ENCODE results near the gene HS2ST1.

The HS2ST1 gene

GRCh38 chr1:87144316-87144895, 230.0 kb downstream of the HS2ST1 start:
- no peak for DNase-seq

DNA sequence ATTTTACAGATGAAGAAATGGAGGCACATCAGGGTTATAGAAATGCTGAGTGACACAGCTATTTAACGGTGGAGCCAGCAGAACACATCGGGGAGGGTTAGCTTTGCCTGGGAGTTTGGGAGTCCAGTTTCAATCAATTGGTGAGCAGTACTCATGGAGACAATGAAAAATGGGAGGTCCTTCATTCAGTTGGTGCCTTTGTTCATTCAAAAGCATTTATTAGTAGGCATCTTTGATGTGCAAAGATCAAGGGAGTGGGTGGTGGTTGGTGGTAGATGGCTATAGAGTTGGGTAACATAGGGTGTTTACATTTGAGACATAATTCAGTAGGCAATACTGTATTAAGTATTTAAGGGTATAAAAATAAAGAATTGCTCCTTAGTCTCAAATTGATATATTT, 230.5 kb downstream of the HS2ST1 start:
- no peak for DNase-seq

- no peak for DNase-seq
Measured at GRCh38 chr1:87146538-87146937, 232.1 kb downstream of the HS2ST1 start.

DNA sequence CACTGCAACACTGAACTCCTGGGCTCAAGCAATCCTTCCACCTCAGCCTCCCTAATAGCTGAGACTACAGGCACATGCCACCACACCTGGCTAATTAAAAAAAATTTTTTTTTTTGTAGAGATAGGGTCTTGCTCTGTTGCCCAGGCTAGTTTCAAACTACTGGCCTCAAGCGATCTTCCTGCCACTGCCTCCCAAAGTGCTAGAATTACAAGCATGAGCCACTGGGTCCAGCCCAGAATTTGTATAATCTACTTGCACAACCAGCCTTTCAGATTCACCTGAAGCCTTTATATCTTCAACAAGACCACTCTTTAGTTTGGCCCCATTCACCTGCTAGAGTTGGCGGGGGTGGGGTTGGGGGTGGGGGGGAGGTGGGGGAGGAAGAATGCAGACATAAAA, 232.6 kb downstream of the HS2ST1 start:
- DNase-seq: no peak

- DNase-seq: no peak
Measured at GRCh38 chr1:87147851-87148250, 233.4 kb downstream of the HS2ST1 start.

DNA sequence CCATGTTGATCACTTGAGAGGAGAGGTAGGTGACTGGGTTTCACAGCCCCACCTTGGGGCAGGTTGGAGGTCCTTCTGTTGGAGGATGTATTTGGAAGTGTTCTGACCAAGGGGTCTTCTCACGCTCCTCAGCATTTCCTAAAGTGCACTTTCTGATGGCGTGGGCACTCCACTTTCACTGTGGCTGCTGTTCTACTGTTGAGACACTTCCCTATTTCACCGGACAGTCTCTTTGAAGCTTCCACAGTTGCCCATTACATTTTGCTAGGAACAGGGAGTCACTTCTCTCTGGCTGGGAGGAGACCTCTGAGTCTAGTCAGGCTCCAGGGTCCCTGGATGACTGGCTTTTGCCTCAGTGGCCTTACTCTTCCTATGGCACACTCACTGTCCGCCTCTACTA, 234.2 kb downstream of the HS2ST1 start:
- no peak for DNase-seq

DNA sequence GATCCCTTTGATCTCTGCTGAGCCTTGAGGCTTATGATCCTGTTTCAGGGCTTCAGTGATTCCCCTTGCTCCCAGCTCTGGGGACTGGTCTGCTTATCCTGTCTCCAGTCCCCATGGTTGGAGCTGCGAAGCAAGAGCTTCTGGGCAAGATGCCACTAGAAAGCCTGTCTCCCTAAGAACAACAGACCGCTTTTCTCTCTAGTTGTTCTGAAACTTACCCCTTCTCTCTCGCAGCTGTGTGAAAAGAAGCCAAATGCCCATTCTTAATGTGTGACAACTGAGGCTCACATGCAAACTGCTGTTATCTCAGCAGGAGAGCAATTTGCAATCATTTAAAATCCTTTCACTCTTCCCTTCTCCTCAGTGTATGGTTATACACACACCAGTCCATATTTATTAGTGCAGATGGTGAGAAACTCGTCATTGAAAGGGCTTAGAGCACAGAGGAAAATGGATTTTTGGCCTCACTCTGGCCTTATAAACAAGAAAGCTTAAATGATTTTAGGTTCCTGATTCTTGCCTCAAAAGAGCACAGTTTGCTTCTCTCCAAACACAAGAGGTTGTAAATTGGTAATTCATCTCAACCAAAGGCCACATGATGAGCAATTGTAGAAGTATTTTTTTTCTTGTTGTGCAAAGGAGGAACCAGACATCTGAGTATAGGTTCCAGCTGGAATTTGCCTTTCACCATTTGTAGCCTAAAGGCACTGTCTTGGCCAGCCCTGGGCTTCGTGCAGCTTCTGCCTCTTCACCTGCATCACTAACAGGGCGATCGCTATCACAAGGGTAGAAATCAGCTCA, 235.0 kb downstream of the HS2ST1 start:
- no peak for DNase-seq

DNA sequence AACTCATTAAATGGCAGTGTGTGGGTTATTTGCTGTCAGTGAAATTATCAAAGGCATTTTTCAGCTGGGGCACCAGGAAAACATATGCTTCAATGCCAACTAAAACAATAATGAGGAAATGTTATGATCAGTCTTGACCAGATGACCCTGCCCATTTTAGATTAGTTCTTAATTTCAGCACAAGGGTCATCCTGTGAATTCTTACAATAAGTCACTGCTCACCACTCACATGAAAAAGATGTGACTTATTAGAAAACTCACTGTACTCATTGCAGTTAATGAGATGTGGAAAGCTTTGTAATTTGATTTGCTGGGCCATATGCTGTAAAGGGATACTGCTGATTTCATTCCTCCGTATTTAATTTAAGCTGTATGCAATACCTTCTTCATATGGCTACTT, 235.7 kb downstream of the HS2ST1 start:
- no peak for DNase-seq

DNA sequence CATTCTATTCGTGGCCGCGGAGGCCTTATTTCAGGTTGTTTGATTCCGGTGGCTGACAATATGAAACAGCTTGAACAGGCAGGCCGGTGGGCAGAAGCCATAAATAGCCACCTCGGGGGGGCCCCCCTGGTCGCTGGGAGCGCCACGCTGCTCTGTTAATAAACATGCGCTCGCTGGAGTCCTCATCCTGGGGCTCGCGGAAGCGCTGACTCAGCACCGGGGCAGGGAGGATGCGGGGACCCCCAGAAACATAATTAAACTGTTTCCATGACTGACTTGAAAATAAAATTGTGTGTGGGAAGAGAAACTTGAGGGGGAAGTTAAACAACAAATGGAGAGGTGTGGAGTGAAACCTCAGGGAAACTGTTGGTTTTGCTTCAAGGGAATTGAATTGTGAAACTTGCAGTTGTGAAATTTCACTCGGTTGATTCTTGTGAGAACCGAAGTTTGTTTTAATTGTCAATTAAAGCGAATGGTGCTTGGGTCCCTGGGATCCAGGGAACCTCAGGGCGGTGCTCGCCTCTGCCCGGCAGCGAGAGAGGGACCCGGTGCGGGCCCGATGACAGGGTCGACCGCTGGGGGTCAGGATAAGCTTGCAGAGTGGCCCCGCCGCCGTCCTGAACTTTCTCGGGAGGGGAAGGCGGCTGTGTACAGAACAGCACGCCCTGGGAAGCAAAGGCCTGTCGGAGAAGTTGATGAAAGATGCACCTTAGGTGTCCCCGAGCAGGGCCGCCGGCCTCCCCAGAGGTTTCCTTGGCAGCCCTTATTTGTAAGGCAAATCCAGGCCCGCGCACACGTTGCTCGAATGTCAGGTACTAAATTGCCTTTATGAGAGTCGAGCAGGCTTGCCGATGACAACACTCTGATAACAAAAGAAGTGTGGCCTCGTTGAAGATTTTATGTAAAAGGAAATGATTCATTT, 237.3 kb downstream of the HS2ST1 start:
- no peak for DNase-seq

DNA sequence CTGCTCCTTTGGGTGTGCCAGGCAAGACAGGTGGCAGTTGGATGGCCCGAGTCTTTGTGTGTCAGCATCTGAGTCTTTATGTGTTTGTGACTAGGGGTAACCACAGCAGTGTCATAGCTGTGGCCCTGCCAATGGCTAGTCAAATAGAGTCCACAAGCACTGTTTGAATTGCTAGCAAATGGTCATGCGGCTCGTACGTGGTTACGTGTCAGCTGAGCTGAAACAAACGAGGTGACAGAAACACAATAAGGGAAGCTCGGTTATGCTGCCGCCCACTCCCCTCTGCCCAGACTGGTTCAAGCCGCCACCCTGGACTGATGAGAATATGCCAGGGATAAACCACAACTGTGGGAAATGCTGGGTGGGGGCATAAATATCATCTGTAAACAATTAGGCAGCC, 239.9 kb downstream of the HS2ST1 start:
- DNase-seq: no peak

GRCh38 chr1:87155170-87155569, 240.7 kb downstream of the HS2ST1 start:
- DNase-seq: no peak

- DNase-seq: no peak
Measured at GRCh38 chr1:87155648-87156047, 241.2 kb downstream of the HS2ST1 start.

- DNase-seq: no peak
Measured at GRCh38 chr1:87156124-87156523, 241.7 kb downstream of the HS2ST1 start.

- DNase-seq: no peak
Measured at GRCh38 chr1:87159378-87159915, 245.0 kb downstream of the HS2ST1 start.
